CD14-positive monocyte (primary cell): ENCODE results near the gene SHROOM3. TPM values are rescaled to one million over a fixed set of nuclear protein-coding genes. Genes with fewer than 3 reads are reported as not detected.
A peak's percentile ranks its signal among the peaks of the same experiment; 100 is the strongest.

Source experiments
- DNase-seq, 3 donors: peaks; one replicate each; pipeline ENCODE4 v3.0.0-alpha.2; 2011 to 2022
- H2AFZ ChIP-seq: 2 replicates; pipeline ENCODE4 v1.6.0; 2012; ENCODE audit warnings: mild to moderate bottlenecking, low read depth, low read length, inconsistent platforms; ENCODE audit not compliant: insufficient read depth, poor library complexity, severe bottlenecking
- H3K27ac ChIP-seq, 2 donors: 1 replicate in 1 of 2; 2 replicates in 1 of 2; pipeline ENCODE4 v1.5.1; 2012 to 2013; ENCODE audit warnings: low read length in 2 of 2, control low read depth in 1 of 2, inconsistent platforms in 1 of 2, low read depth in 1 of 2, mild to moderate bottlenecking in 1 of 2
- H3K27me3 ChIP-seq, 2 donors: one replicate each; pipeline versions ENCODE4 v1.6.0 to v1.6.1; 2011 to 2013; ENCODE audit warnings: low read length in 2 of 2; ENCODE audit not compliant: control insufficient read depth in 2 of 2, insufficient read depth in 2 of 2
- H3K36me3 ChIP-seq, 2 donors: replicated peaks in 1 of 2; 1 replicate in 1 of 2; 2 replicates in 1 of 2; pipeline versions ENCODE4 v1.5.1 to v1.6.1; 2012 to 2013; ENCODE audit warnings: low read length in 2 of 2, control low read depth in 1 of 2, inconsistent platforms in 1 of 2, mild to moderate bottlenecking in 1 of 2; ENCODE audit not compliant: insufficient read depth in 2 of 2, control insufficient read depth in 1 of 2
- H3K4me1 ChIP-seq, 2 donors: 1 replicate in 1 of 2; 2 replicates in 1 of 2; pipeline versions ENCODE4 v1.5.1 to v1.6.1; 2012 to 2013; ENCODE audit warnings: low read length in 2 of 2, control low read depth in 1 of 2, inconsistent platforms in 1 of 2, mild to moderate bottlenecking in 1 of 2, moderate library complexity in 1 of 2; ENCODE audit not compliant: insufficient read depth in 2 of 2, control insufficient read depth in 1 of 2
- H3K4me2 ChIP-seq: replicated peaks from 2 replicates; pipeline ENCODE3; 2012; ENCODE audit warnings: low read length, moderate library complexity, mild to moderate bottlenecking; ENCODE audit not compliant: poor library complexity, severe bottlenecking; ENCODE audit errors: extremely low read depth
- H3K4me3 ChIP-seq, 3 experiments: fragments of 200-600 bp in 1 of 3; sonication (generic) in 1 of 3; replicated peaks in 1 of 3; 1 replicate in 2 of 3; 2 replicates in 1 of 3; pipeline ENCODE4 v1.5.1; 2011 to 2013; ENCODE audit warnings: low read length in 3 of 3, mild to moderate bottlenecking in 3 of 3, control low read depth in 2 of 3, low read depth in 2 of 3, inconsistent platforms in 1 of 3, moderate library complexity in 1 of 3
- H3K79me2 ChIP-seq: 2 replicates; pipeline ENCODE4 v1.6.0; 2012; ENCODE audit warnings: mild to moderate bottlenecking, control low read depth, inconsistent platforms, low read length, moderate library complexity; ENCODE audit not compliant: insufficient read depth
- H3K9ac ChIP-seq: 2 replicates; pipeline ENCODE4 v1.6.0; 2017; ENCODE audit warnings: low read length, mild to moderate bottlenecking; ENCODE audit not compliant: insufficient read depth, poor library complexity, severe bottlenecking
- H3K9me3 ChIP-seq, 2 donors: replicated peaks in 1 of 2; 1 replicate in 1 of 2; 2 replicates in 1 of 2; pipeline versions ENCODE4 v1.5.1 to v1.6.1; 2012 to 2013; ENCODE audit warnings: low read length in 2 of 2, control low read depth in 1 of 2; ENCODE audit not compliant: control insufficient read depth in 1 of 2, insufficient read depth in 1 of 2
- H4K20me1 ChIP-seq: 2 replicates; pipeline ENCODE4 v1.6.0; 2012; ENCODE audit warnings: mild to moderate bottlenecking, low read length, control low read depth, moderate library complexity; ENCODE audit not compliant: insufficient read depth
- H3K27ac Mint-ChIP-seq, 7 donors: one replicate each; pipeline ENCODE4 v1.8.0; 2020; ENCODE audit warnings: mild to moderate bottlenecking in 7 of 7, mixed read lengths in 7 of 7, moderate library complexity in 6 of 7, inconsistent platforms in 2 of 7
- H3K27me3 Mint-ChIP-seq, 3 donors: one replicate each; pipeline ENCODE4 v1.8.0; 2021 to 2022; ENCODE audit warnings: low read depth in 3 of 3, mild to moderate bottlenecking in 3 of 3, mixed read lengths in 3 of 3, moderate library complexity in 3 of 3, inconsistent platforms in 1 of 3
- H3K36me3 Mint-ChIP-seq, 2 donors: one replicate each; pipeline ENCODE4 v1.8.0; 2020; ENCODE audit warnings: mixed read lengths in 2 of 2, inconsistent platforms in 1 of 2, mild to moderate bottlenecking in 1 of 2
- H3K4me1 Mint-ChIP-seq: one replicate; pipeline ENCODE4 v1.8.0; 2020; ENCODE audit warnings: mild to moderate bottlenecking, mixed read lengths
- H3K4me3 Mint-ChIP-seq, 2 donors: one replicate each; pipeline ENCODE4 v1.8.0; 2020; ENCODE audit warnings: mild to moderate bottlenecking in 2 of 2, mixed read lengths in 2 of 2, moderate library complexity in 1 of 2
- H3K9me3 Mint-ChIP-seq, 7 donors: one replicate each; pipeline ENCODE4 v1.8.0; 2020 to 2022; ENCODE audit warnings: mixed read lengths in 7 of 7, mild to moderate bottlenecking in 6 of 7, moderate library complexity in 6 of 7, inconsistent platforms in 2 of 7
- WGBS: methylation state at CpG from one replicate; pipeline ENCODE4 v1.1.5; 2013; ENCODE audit warnings: missing lambda C conversion rate; ENCODE audit not compliant: insufficient coverage; 5-methylcytosine and 5-hydroxymethylcytosine counted together
- intact Hi-C, 2 donors: fragments of 100-400 bp; cut with micrococcal nuclease; formaldehyde crosslinking; loops; one replicate each; pipeline versions ENCODE4 v1.15.0 to v1.15.1; 2023
- polyA plus RNA-seq, 3 donors: library from polyadenylated mRNA; depleted of rRNA in 1 of 3; unstranded in 2 of 3; stranded (reverse) in 1 of 3; fragments of 300-500 nt in 2 of 3; fragments of >200 nt in 1 of 3; fragmentation: Illumina TruSeq in 2 of 3; gene quantifications; 1 replicate in 2 of 3; 2 replicates in 1 of 3; pipeline ENCODE4 v1.2.3, GENCODE V29; 2012 to 2021
- TF ChIP-seq, protein P1 (sequence below): fragments of 200-600 bp; IDR thresholded peaks from one replicate; pipeline ENCODE4 v1.8.0; 2022; ENCODE audit warnings: antibody characterized with exemption, mild to moderate bottlenecking

Gene SHROOM3
- polyA plus RNA-seq, 3 donors, result not detected

DNA sequence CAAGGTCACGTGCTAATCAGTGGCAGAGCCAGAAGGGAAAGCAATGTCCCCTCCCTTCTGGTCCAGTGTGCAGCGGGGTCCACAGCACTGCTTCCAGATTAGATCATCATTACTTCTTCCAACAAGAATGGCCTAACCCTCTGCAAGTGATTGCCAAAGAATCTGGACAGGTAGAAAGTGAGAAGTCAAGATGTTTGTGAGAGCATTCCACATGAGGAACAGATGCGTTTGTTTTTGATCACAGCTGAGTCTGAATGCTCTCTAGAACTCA is 147.7 kb downstream of the SHROOM3 start:
- Histone ChIP-seq H2AFZ (no peak overlapping the region), H3K27me3 (peaks cover 29 to 36% of the 10 kb centered on the region in 2 donors), H3K36me3 (no peaks in the 10 kb centered on the region), H3K79me2 (no peaks in the 10 kb centered on the region), H3K4me2 (no peak overlapping the region), H3K9ac (no peak overlapping the region), H3K27ac (no peak overlapping the region), H4K20me1 (no peaks in the 10 kb centered on the region), H3K4me1 (peaks cover 3 to 7% of the 10 kb centered on the region in 2 donors), H3K4me3 (no peak overlapping the region), H3K9me3 (no peaks in the 10 kb centered on the region)
- intact Hi-C loops, result no loop called here
- Mint-ChIP-seq H3K27ac (no peak overlapping the region), H3K27me3 (peaks cover 35 to 42% (median 37%) of the 10 kb centered on the region in 3 donors), H3K4me3 (no peak overlapping the region), H3K4me1 (peaks cover 10% of the 10 kb centered on the region), H3K9me3 (peaks cover 0 to 4% (median 0%) of the 10 kb centered on the region in 7 donors), H3K36me3 (no peaks in the 10 kb centered on the region)
- WGBS, result 88% methylated on average over 2 of the region's 3 CpGs
- no peak for DNase-seq
- TF ChIP-seq, protein P1, sequence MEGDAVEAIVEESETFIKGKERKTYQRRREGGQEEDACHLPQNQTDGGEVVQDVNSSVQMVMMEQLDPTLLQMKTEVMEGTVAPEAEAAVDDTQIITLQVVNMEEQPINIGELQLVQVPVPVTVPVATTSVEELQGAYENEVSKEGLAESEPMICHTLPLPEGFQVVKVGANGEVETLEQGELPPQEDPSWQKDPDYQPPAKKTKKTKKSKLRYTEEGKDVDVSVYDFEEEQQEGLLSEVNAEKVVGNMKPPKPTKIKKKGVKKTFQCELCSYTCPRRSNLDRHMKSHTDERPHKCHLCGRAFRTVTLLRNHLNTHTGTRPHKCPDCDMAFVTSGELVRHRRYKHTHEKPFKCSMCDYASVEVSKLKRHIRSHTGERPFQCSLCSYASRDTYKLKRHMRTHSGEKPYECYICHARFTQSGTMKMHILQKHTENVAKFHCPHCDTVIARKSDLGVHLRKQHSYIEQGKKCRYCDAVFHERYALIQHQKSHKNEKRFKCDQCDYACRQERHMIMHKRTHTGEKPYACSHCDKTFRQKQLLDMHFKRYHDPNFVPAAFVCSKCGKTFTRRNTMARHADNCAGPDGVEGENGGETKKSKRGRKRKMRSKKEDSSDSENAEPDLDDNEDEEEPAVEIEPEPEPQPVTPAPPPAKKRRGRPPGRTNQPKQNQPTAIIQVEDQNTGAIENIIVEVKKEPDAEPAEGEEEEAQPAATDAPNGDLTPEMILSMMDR, result no peak

DNA sequence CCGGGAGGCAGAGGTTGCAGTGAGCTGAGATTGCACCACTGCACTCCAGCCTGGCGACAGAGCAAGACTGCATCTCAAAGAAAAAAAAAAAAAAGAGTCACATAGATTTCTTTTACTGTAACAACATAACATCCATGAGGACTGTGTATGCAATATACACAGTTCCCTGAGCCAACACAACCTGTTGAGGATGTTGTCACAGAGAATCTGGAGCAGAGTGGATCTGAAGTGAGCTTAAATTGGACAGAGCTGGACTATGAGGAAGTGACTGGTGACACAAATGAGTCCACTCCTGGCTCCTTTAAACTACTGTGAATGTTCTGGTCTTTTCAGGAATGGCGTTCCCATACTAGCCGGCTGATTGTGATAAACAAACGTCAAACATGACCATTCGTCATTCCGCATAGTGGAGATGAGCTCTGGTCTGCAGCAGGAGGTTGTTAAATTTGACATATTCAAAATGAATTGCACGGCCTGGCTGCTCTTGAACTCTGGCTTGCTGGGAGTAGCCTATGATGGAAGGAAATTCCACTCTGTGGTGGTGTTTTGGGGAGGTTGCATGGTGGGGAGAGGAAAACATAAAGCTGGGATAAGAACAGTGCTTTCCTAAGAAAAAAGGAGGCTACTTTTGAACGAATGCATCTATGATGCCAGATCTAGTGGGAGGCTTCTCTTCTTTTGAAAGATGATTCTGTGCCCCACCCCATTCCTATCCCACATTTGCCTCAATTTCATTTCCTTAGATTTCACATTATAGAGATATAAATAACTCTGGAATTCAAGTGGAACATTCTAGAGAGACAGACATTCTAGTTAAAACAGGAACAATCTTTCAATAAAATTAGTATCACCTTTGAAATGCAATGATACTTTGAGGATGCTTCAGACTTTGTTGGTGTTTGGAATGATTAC is 149.5 kb downstream of the SHROOM3 start:
- Histone ChIP-seq H3K9me3 (no peaks in the 10 kb centered on the region), H3K9ac (no peak overlapping the region), H3K4me3 (no peak overlapping the region), H3K36me3 (no peaks in the 10 kb centered on the region), H3K27me3 (peaks cover 29 to 42% of the 10 kb centered on the region in 2 donors), H4K20me1 (no peaks in the 10 kb centered on the region), H3K79me2 (no peaks in the 10 kb centered on the region), H3K27ac (no peak overlapping the region), H3K4me1 (peaks cover 3 to 7% of the 10 kb centered on the region in 2 donors), H2AFZ (no peak overlapping the region), H3K4me2 (no peak overlapping the region)
- H3K27me3 Mint-ChIP-seq, result peaks cover 39 to 41% (median 39%) of the 10 kb centered on the region in 3 donors
- H3K4me3 Mint-ChIP-seq, result peak overlapping the region in 1 of 2 donors; percentile 75
- H3K4me1 Mint-ChIP-seq, result peaks cover 10% of the 10 kb centered on the region
- intact Hi-C loops, result no loop called here
- TF ChIP-seq, protein P1, result no peak
- no peak for DNase-seq
- H3K9me3 Mint-ChIP-seq, result peaks cover 0 to 3% (median 0%) of the 10 kb centered on the region in 7 donors
- H3K27ac Mint-ChIP-seq, result no peak overlapping the region
- WGBS, result 100% methylated on average over 6 of the region's 9 CpGs
- no peaks in the 10 kb centered on the region for H3K36me3 Mint-ChIP-seq
